ENCODE measurements around the gene HP. TPM values are rescaled to one million over a fixed set of nuclear protein-coding genes. Genes with fewer than 3 reads are reported as not detected.

Gene HP
- total RNA-seq, 1 donor from 2014 or later, result not detected

Other genes starting within 250 kb of the HP start
- gene AP1G1, start 245.7 kb upstream of the HP start, total RNA-seq, result 40.1 and 43.6 TPM in 2 replicates
- 9.5 and 12.2 TPM in 2 replicates for gene ATXN1L, start 208.5 kb upstream of the HP start, total RNA-seq
- gene ZNF821, start 170.3 kb upstream of the HP start, total RNA-seq, result 6.4 and 17.6 TPM in 2 replicates
- 145 and 211 TPM in 2 replicates for gene IST1, start 159.0 kb upstream of the HP start, total RNA-seq
- gene PKD1L3, start 54.1 kb upstream of the HP start, total RNA-seq, result not detected in 2 replicates
- gene DHODH, start 45.8 kb upstream of the HP start, total RNA-seq, result 9.4 and 10.9 TPM in 2 replicates
- not detected in 2 replicates for gene HPR, start 8.7 kb downstream of the HP start, total RNA-seq
- 6.5 and 11.0 TPM in 2 replicates for gene TXNL4B, start 39.1 kb downstream of the HP start, total RNA-seq
- gene DHX38, start 39.3 kb downstream of the HP start, total RNA-seq, result 31.4 and 36.6 TPM in 2 replicates
- gene PMFBP1, start 117.7 kb downstream of the HP start, total RNA-seq, result 0.52 and 1.2 TPM in 2 replicates